Measurements from ENCODE around the gene ZSCAN2. TPM values are rescaled to one million over a fixed set of nuclear protein-coding genes. Genes with fewer than 3 reads are reported as not detected.
A peak's percentile ranks its signal among the peaks of the same experiment; 100 is the strongest.

The ZSCAN2 gene
- total RNA-seq, 1 donor from 2014 or later: 16.2 TPM

DNA sequence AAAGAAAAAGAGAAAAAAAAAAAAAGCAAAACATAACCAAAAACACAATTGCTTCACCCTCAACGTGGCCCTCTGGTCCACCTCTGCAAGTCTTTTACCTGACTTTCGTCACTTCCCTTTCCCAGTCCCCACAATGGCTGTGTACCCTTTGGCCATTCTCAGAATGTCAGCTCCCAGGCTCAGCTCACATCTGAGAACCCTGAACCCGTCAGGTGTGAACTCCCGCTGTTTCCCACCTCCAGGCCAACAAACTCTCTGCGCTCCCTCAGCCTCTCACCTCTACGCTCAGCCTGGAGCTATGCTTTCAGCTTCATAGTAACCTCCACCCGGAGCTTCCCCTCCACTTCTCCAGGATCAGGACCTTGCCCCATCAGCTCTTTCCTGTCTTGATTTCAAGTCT lies 23.6 kb downstream of the ZSCAN2 start:
- DNase-seq (ENCODE audit: low read depth) (no peak), FAIRE-seq (no peak)
- Histone ChIP-seq H2AFZ (ENCODE audit: low read depth, low read length) (no peak overlapping the region), H3K4me1 (ENCODE audit: insufficient read depth, low read length) (no peaks in the 10 kb centered on the region), H3K27me3 (ENCODE audit: insufficient read depth, low read length) (no peaks in the 10 kb centered on the region), H3K9me3 (ENCODE audit: insufficient read depth, low read depth, low read length) (peaks cover 30% of the 10 kb centered on the region), H3K27ac (ENCODE audit: low read depth, low read length) (no peak overlapping the region), H3K4me3 (ENCODE audit: insufficient read depth, low read depth, low read length) (no peak overlapping the region), H4K20me1 (ENCODE audit: insufficient read depth, low read length) (no peaks in the 10 kb centered on the region), H3K4me2 (ENCODE audit: low read length) (no peak overlapping the region), H3K79me2 (ENCODE audit: insufficient read depth, low read length) (no peaks in the 10 kb centered on the region), H3K36me3 (ENCODE audit: insufficient read depth, low read length) (peaks cover 20% of the 10 kb centered on the region), H3K9ac (ENCODE audit: low read length) (no peak overlapping the region)
- no peak for TF ChIP-seq EZH2 (IDR thresholded peaks at IDR 0.05; ENCODE audit: insufficient read depth, low read length)
- TF ChIP-seq, protein P1, sequence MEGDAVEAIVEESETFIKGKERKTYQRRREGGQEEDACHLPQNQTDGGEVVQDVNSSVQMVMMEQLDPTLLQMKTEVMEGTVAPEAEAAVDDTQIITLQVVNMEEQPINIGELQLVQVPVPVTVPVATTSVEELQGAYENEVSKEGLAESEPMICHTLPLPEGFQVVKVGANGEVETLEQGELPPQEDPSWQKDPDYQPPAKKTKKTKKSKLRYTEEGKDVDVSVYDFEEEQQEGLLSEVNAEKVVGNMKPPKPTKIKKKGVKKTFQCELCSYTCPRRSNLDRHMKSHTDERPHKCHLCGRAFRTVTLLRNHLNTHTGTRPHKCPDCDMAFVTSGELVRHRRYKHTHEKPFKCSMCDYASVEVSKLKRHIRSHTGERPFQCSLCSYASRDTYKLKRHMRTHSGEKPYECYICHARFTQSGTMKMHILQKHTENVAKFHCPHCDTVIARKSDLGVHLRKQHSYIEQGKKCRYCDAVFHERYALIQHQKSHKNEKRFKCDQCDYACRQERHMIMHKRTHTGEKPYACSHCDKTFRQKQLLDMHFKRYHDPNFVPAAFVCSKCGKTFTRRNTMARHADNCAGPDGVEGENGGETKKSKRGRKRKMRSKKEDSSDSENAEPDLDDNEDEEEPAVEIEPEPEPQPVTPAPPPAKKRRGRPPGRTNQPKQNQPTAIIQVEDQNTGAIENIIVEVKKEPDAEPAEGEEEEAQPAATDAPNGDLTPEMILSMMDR (IDR thresholded peaks at IDR 0.05; ENCODE audit: insufficient read depth, low read depth, low read length): no peak
- Mint-ChIP-seq H3K27ac (ENCODE audit: unreplicated experiment) (no peak overlapping the region), H3K4me3 (ENCODE audit: unreplicated experiment) (peak overlapping the region; percentile 20), H3K9me3 (ENCODE audit: unreplicated experiment) (peaks cover 39% of the 10 kb centered on the region), H3K27me3 (ENCODE audit: low read depth, unreplicated experiment) (no peaks in the 10 kb centered on the region), H3K36me3 (ENCODE audit: low read depth, unreplicated experiment) (peaks cover 50% of the 10 kb centered on the region), H3K4me1 (ENCODE audit: low read depth, unreplicated experiment) (no peaks in the 10 kb centered on the region)

DNA sequence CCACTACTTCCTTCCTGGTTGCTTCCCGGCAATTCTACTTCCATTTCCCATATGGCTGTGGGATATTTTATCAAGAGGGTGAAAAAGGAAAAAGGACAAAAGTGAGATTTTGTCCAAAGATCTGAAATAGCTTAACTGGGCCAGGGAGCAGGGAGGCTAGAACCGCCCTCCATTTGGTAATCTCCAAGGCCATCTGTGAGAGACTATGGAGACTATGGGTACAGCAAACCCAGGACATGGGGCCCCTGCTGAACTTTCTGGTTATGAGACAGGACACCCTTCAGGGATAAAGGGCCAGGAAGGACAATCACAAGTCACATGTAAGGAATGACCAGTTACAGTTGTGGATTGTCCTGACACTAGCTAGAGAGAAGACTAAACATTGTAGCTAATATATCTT lies 24.3 kb downstream of the ZSCAN2 start:
- Mint-ChIP-seq H3K4me3 (ENCODE audit: unreplicated experiment) (no peak overlapping the region), H3K9me3 (ENCODE audit: unreplicated experiment) (peaks cover 37% of the 10 kb centered on the region), H3K27me3 (ENCODE audit: low read depth, unreplicated experiment) (no peaks in the 10 kb centered on the region), H3K36me3 (ENCODE audit: low read depth, unreplicated experiment) (peaks cover 49% of the 10 kb centered on the region), H3K27ac (ENCODE audit: unreplicated experiment) (no peak overlapping the region), H3K4me1 (ENCODE audit: low read depth, unreplicated experiment) (no peaks in the 10 kb centered on the region)
- Histone ChIP-seq H3K4me3 (ENCODE audit: insufficient read depth, low read depth, low read length) (no peak overlapping the region), H3K9me3 (ENCODE audit: insufficient read depth, low read depth, low read length) (peaks cover 24% of the 10 kb centered on the region), H3K27ac (ENCODE audit: low read depth, low read length) (no peak overlapping the region), H4K20me1 (ENCODE audit: insufficient read depth, low read length) (no peaks in the 10 kb centered on the region), H3K79me2 (ENCODE audit: insufficient read depth, low read length) (no peaks in the 10 kb centered on the region), H3K27me3 (ENCODE audit: insufficient read depth, low read length) (no peaks in the 10 kb centered on the region), H3K9ac (ENCODE audit: low read length) (no peak overlapping the region), H3K36me3 (ENCODE audit: insufficient read depth, low read length) (peaks cover 20% of the 10 kb centered on the region), H3K4me2 (ENCODE audit: low read length) (no peak overlapping the region), H3K4me1 (ENCODE audit: insufficient read depth, low read length) (no peaks in the 10 kb centered on the region), H2AFZ (ENCODE audit: low read depth, low read length) (no peak overlapping the region)
- no peak for DNase-seq (ENCODE audit: low read depth)
- FAIRE-seq: no peak
- TF ChIP-seq, protein P1 (IDR thresholded peaks at IDR 0.05; ENCODE audit: insufficient read depth, low read depth, low read length): no peak
- no peak for TF ChIP-seq EZH2 (IDR thresholded peaks at IDR 0.05; ENCODE audit: insufficient read depth, low read length)

DNA sequence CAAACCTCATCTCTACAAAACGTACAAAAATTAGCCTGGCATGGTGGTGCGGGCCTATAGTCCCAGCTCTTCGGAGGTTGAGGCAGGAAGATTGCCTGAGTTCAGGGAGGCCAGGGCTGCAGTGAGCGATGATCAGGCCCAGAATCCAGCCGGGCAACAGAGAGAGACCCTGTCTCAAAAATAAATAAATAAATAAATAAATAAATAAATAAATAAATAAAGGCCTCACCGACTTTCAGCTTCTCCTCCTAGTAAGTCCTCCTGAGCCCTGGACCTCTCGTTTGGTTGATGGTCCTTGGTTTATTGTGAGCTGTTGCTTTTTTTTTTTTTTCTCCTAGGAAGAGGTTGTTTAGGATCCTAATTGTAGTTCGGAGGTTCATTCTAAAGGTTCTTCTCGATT lies 28.2 kb downstream of the ZSCAN2 start:
- Histone ChIP-seq H3K9ac (ENCODE audit: low read length) (no peak overlapping the region), H3K79me2 (ENCODE audit: insufficient read depth, low read length) (peaks cover 15% of the 10 kb centered on the region), H4K20me1 (ENCODE audit: insufficient read depth, low read length) (peaks cover 5% of the 10 kb centered on the region), H3K27me3 (ENCODE audit: insufficient read depth, low read length) (no peaks in the 10 kb centered on the region), H3K27ac (ENCODE audit: low read depth, low read length) (no peak overlapping the region), H3K4me1 (ENCODE audit: insufficient read depth, low read length) (peaks cover 18% of the 10 kb centered on the region), H2AFZ (ENCODE audit: low read depth, low read length) (no peak overlapping the region), H3K4me3 (ENCODE audit: insufficient read depth, low read depth, low read length) (no peak overlapping the region), H3K36me3 (ENCODE audit: insufficient read depth, low read length) (no peaks in the 10 kb centered on the region), H3K4me2 (ENCODE audit: low read length) (no peak overlapping the region), H3K9me3 (ENCODE audit: insufficient read depth, low read depth, low read length) (no peaks in the 10 kb centered on the region)
- FAIRE-seq (no peak), DNase-seq (ENCODE audit: low read depth) (no peak)
- Mint-ChIP-seq H3K36me3 (ENCODE audit: low read depth, unreplicated experiment) (peaks cover 15% of the 10 kb centered on the region), H3K27me3 (ENCODE audit: low read depth, unreplicated experiment) (no peaks in the 10 kb centered on the region), H3K4me1 (ENCODE audit: low read depth, unreplicated experiment) (peaks cover 6% of the 10 kb centered on the region), H3K4me3 (ENCODE audit: unreplicated experiment) (no peak overlapping the region), H3K27ac (ENCODE audit: unreplicated experiment) (no peak overlapping the region), H3K9me3 (ENCODE audit: unreplicated experiment) (peaks cover 8% of the 10 kb centered on the region)
- TF ChIP-seq, protein P1 (IDR thresholded peaks at IDR 0.05; ENCODE audit: insufficient read depth, low read depth, low read length): no peak
- no peak for TF ChIP-seq EZH2 (IDR thresholded peaks at IDR 0.05; ENCODE audit: insufficient read depth, low read length)

All from astrocyte (in vitro differentiated cells and primary cell).